K562 (cell line): ENCODE measurements around the gene ZNF326. TPM values are rescaled to one million over a fixed set of nuclear protein-coding genes. Genes with fewer than 3 reads are reported as not detected.

Experiments
- CHD1 ChIP-seq: fragments of 200-600 bp; sonication (generic); IDR thresholded peaks from one replicate; pipeline ENCODE4 v1.6.1; 2012; ENCODE audit warnings: mild to moderate bottlenecking, moderate library complexity, low read length, inconsistent platforms
- CUX1 ChIP-seq: fragments of 200-800 bp; sonication (Bioruptor generic); IDR thresholded peaks from 2 replicates; pipeline ENCODE4 v1.6.1; 2016; ENCODE audit warnings: missing genetic modification characterization, missing compliant biosample characterization
- DMBX1 ChIP-seq: fragments of 250-450 bp; sonication (Bioruptor Pico); IDR thresholded peaks from 2 replicates; pipeline ENCODE4 v1.8.0; 2022; ENCODE audit warnings: inconsistent platforms, mild to moderate bottlenecking, moderate library complexity, borderline replicate concordance
- HDAC2 ChIP-seq: fragments of 450-650 bp; IDR thresholded peaks from 2 replicates; pipeline ENCODE4 v1.6.1; 2016; ENCODE audit warnings: mild to moderate bottlenecking
- MECOM ChIP-seq: fragments of 250-450 bp; sonication (Bioruptor Pico); IDR thresholded peaks from 2 replicates; pipeline ENCODE4 v1.8.0; 2022; ENCODE audit warnings: inconsistent platforms
- SAFB2 ChIP-seq: fragments of 200-400 bp; formaldehyde crosslinking; IDR thresholded peaks from 2 replicates; pipeline ENCODE4 v1.6.1; 2018; ENCODE audit warnings: borderline replicate concordance, low read length, low read depth, moderate library complexity; ENCODE audit not compliant: severe bottlenecking
- ZNF507 ChIP-seq: conservative IDR thresholded peaks from 2 replicates; pipeline ENCODE4 v1.6.1; 2017; ENCODE audit warnings: missing genetic modification characterization, missing compliant biosample characterization
- ZNF639 ChIP-seq, 2 experiments: fragments of 200-800 bp in 1 of 2; sonication (Bioruptor generic) in 1 of 2; sonication (generic) in 1 of 2; formaldehyde crosslinking in 1 of 2; IDR thresholded peaks in 1 of 2; conservative IDR thresholded peaks in 1 of 2; 2 replicates each; pipeline versions ENCODE4 v1.5.0 to v1.6.1; 2016 to 2020; ENCODE audit warnings: missing compliant biosample characterization in 1 of 2, missing genetic modification characterization in 1 of 2, missing genetic modification reagents in 1 of 2
- polyA plus RNA-seq, 8 experiments: library from polyadenylated mRNA; depleted of rRNA in 4 of 8; stranded (reverse) in 5 of 8; unstranded in 3 of 8; fragments of >200 nt; fragmentation: Nextera tagmentation in 2 of 8; fragmentation: Illumina TruSeq in 1 of 8; extraction: Ambion mirVana in 2 of 8; extraction: Trizol in 1 of 8; gene quantifications; 2 replicates each; pipeline versions ENCODE4 v1.2.1 to v1.2.3, GENCODE V29; 2011 to 2014; ENCODE audit warnings: inconsistent platforms in 1 of 8, missing spikeins in 1 of 8
- total RNA-seq, 7 experiments: library from RNA; depleted of rRNA in 6 of 7; stranded (reverse); fragments of >200 nt in 6 of 7; fragmentation: Illumina TruSeq in 2 of 7; extraction: Trizol in 2 of 7; gene quantifications; 2 replicates each; pipeline versions ENCODE4 v1.2.1 to v1.2.3, GENCODE V29; 2011 to 2021; ENCODE audit warnings: low replicate concordance in 1 of 7
- TF ChIP-seq, protein P1 (sequence below): fragments of 250-450 bp; sonication (Bioruptor Pico); IDR thresholded peaks from 2 replicates; pipeline ENCODE4 v1.8.0; 2022; ENCODE audit warnings: moderate library complexity, mild to moderate bottlenecking, inconsistent platforms
- TF ChIP-seq, protein P2 (sequence below), 2 experiments: fragments of 250-450 bp in 1 of 2; fragments of 450-650 bp in 1 of 2; sonication (Bioruptor Pico) in 1 of 2; IDR thresholded peaks; 2 replicates each; pipeline versions ENCODE4 v1.6.1 to v1.8.0; 2016 to 2021; ENCODE audit warnings: mild to moderate bottlenecking in 2 of 2, moderate library complexity in 2 of 2, missing compliant biosample characterization in 1 of 2, missing genetic modification characterization in 1 of 2
- TF ChIP-seq, protein P3 (sequence below): fragments of 250-450 bp; sonication (Bioruptor Pico); IDR thresholded peaks from 2 replicates; pipeline ENCODE4 v1.4.0; 2020; ENCODE audit warnings: mild to moderate bottlenecking, moderate library complexity

Gene ZNF326
- total and polyA plus RNA-seq, 9 of the 15 experiments (the other 6 are each of a cell fraction or from before 2014, with no cell fraction given): 7.2 to 33.2 (median 20.1) TPM

DNA sequence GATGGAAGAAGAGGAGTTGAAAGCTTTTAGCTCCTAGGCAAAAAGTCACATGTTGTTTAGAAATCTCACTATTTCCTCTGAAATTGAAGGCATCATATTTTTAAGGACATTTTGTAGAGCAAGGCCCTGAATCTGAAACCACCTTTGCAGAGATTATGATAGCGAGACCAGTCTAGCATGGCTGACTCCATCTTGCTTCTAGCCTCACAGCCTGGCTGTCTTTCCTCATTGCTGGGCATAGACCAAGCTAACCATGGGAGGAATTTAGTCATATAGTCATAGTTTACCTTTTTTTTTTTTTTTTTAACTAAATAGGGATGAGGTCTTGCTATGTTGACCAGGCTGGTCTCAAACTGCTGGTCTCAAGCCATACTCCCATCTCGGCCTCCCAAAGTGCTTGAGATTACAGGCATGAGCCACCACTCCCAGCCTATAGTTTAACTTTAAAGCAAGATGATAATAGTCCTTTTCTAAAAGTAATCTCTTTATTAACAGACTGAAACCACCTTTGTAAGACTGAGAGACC lies 42.2 kb upstream of the ZNF326 start (continued):
- TF ChIP-seq CUX1 (CRISPR knock-in tag): peak; percentile 77
- peak; percentile 76; the same call in 1 of the 2 replicates for TF ChIP-seq MECOM (CRISPR knock-in tag)
- TF ChIP-seq, protein P1, sequence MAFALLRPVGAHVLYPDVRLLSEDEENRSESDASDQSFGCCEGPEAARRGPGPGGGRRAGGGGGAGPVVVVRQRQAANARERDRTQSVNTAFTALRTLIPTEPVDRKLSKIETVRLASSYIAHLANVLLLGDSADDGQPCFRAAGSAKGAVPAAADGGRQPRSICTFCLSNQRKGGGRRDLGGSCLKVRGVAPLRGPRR (CRISPR knock-in tag): 0 out of 2 replicates have a peak, but pooled peaks have one; percentile 22
- TF ChIP-seq, protein P2, sequence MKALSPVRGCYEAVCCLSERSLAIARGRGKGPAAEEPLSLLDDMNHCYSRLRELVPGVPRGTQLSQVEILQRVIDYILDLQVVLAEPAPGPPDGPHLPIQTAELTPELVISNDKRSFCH (CRISPR knock-in tag; IDR thresholded peaks at IDR 0.05): no peak
- TF ChIP-seq, protein P2 (tag; IDR thresholded peaks at IDR 0.05): 0 out of 2 replicates have a peak, but pooled peaks have one; percentile 5
- no peak for TF ChIP-seq CHD1
- no peak for TF ChIP-seq SAFB2
- TF ChIP-seq HDAC2: no peak
- TF ChIP-seq ZNF639 (CRISPR knock-in tag; conservative IDR thresholded peaks at IDR 0.05 in 1 of 2, IDR thresholded peaks at IDR 0.05 in 1 of 2): peak in 1 of 2 experiments; percentile 61; a peak in 1 of 4 replicates
- 0 out of 2 replicates have a peak, but pooled peaks have one; percentile 19 for TF ChIP-seq ZNF507
- TF ChIP-seq, protein P3, sequence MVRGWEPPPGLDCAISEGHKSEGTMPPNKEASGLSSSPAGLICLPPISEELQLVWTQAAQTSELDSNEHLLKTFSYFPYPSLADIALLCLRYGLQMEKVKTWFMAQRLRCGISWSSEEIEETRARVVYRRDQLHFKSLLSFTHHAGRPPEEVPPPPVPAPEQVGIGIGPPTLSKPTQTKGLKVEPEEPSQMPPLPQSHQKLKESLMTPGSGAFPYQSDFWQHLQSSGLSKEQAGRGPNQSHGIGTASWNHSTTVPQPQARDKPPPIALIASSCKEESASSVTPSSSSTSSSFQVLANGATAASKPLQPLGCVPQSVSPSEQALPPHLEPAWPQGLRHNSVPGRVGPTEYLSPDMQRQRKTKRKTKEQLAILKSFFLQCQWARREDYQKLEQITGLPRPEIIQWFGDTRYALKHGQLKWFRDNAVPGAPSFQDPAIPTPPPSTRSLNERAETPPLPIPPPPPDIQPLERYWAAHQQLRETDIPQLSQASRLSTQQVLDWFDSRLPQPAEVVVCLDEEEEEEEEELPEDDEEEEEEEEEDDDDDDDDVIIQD (CRISPR knock-in tag): no peak
- peak; percentile 77; the same call in 1 of the 2 replicates for TF ChIP-seq DMBX1 (CRISPR knock-in tag)
